ENCODE results near the gene SMARCA2.

- no peak for TF ChIP-seq PHF8 (IDR thresholded peaks at IDR 0.05; ENCODE audit: borderline replicate concordance, low read length)
- TF ChIP-seq CHAMP1 (IDR thresholded peaks at IDR 0.05): no peak
- no peak for TF ChIP-seq E2F6 (IDR thresholded peaks at IDR 0.05; ENCODE audit: borderline replicate concordance in 1 of 2, extremely low read depth in 1 of 2, insufficient read depth in 1 of 2, insufficient read length in 1 of 2, low read depth in 1 of 2, low read length in 1 of 2, poor library complexity in 1 of 2, severe bottlenecking in 1 of 2)
- TF ChIP-seq SPI1 (IDR thresholded peaks at IDR 0.05; ENCODE audit: borderline replicate concordance, low read depth, low read length): no peak
- TF ChIP-seq ZNF76 (CRISPR knock-in tag; IDR thresholded peaks at IDR 0.05; ENCODE audit: borderline replicate concordance): no peak
- TF ChIP-seq JUN (IDR thresholded peaks at IDR 0.05; ENCODE audit: borderline replicate concordance, low read depth, low read length): no peak
- TF ChIP-seq JUN (CRISPR knock-in tag; IDR thresholded peaks at IDR 0.05; ENCODE audit: borderline replicate concordance): no peak
Measured at GRCh38 chr9:2130941-2131340, 115.8 kb downstream of the SMARCA2 start.

Measured in K562 (cell line).